Left lung (tissue), 10 donors: ENCODE measurements around the gene DDX49. TPM values are rescaled to one million over a fixed set of nuclear protein-coding genes. Genes with fewer than 3 reads are reported as not detected.

Experiments
- ATAC-seq: fragments of 200-7000 bp; cut with Tn5 transposase; one replicate; pipeline ENCODE4 v1.9.1; 2020; ENCODE audit warnings: moderate library complexity
- DNase-seq, 4 donors: peaks; one replicate each; pipeline ENCODE4 v3.0.0-alpha.2; 2013 to 2020
- H3K27ac ChIP-seq, 2 donors: fragments of 200-600 bp; sonication (generic) in 1 of 2; one replicate each; pipeline versions ENCODE4 v1.5.0 to v1.8.0; 2020 to 2021
- H3K27me3 ChIP-seq, 2 donors: fragments of 200-600 bp; sonication (generic) in 1 of 2; one replicate each; pipeline versions ENCODE4 v1.5.0 to v1.8.0; 2020 to 2021
- H3K36me3 ChIP-seq, 2 donors: fragments of 200-600 bp; sonication (generic) in 1 of 2; one replicate each; pipeline versions ENCODE4 v1.5.0 to v1.8.0; 2020 to 2021
- H3K4me1 ChIP-seq, 2 donors: fragments of 200-600 bp; one replicate each; pipeline ENCODE4 v1.8.0; 2021
- H3K4me3 ChIP-seq, 2 donors: fragments of 200-600 bp; sonication (generic) in 1 of 2; one replicate each; pipeline versions ENCODE4 v1.5.0 to v1.8.0; 2020 to 2021; ENCODE audit warnings: mild to moderate bottlenecking in 1 of 2
- H3K9me3 ChIP-seq, 2 donors: fragments of 200-600 bp; sonication (generic) in 1 of 2; one replicate each; pipeline versions ENCODE4 v1.5.0 to v1.8.0; 2020 to 2021
- intact Hi-C, 2 donors: fragments of 100-400 bp; cut with DNase I; formaldehyde crosslinking; loops; one replicate each; pipeline versions ENCODE4 v1.11.2 to v1.14.2; 2022
- polyA plus RNA-seq, 6 donors: library from polyadenylated mRNA; unstranded; fragments of 120-200 nt; gene quantifications; one replicate each; pipeline ENCODE4 v1.2.1, GENCODE V29; 2013; ENCODE audit not compliant: insufficient read length in 6 of 6
- total RNA-seq, 2 donors: library from RNA; stranded (reverse); fragmentation: NEBNext Ultra II Directional; extraction: Animal tissue kit (Norgen Biotek cat#: 25700); gene quantifications; one replicate each; pipeline ENCODE4 v1.2.1, GENCODE V29; 2021
- TF ChIP-seq, protein P1 (sequence below), 2 donors: fragments of 200-600 bp; sonication (generic) in 1 of 2; IDR thresholded peaks; one replicate each; pipeline versions ENCODE4 v1.5.0 to v1.8.0; 2021; ENCODE audit warnings: antibody characterized with exemption in 2 of 2
- donor health status: DM: no; HTN: yes; CAD: no.
- donor health status: DM: no; HTN: no; CAD: no.

The DDX49 gene
- total and polyA plus RNA-seq, 8 donors, result 33.5 to 51.8 (median 42.4) TPM

DNA sequence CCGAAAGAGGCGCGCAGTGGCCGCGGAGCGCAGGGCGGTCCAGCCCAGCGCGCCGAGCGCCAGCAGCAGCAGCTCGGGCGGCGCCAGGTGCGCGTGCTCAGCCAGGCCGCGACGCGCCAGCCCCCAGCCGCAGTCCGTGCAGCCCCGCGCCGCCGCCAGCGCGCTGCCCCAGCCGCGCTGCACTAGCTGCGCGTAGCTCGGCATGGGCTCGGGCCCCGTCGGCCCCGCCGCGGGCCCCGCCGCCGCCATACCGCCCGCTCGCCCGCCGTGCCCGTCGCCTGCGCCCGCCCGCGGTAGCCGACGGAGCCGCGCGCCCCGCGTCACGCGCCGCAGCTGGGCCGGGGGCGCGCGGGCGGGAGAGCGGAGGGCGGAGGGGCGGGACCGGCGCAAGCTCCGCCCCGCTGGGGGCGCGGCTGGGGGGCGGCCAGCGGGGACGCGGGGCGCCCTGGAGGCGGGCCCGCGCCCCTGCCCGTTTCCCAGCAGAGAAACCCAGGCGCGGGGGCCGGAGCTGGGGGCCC is 23.6 kb upstream of the DDX49 start, which contains the start of gene CERS1:
Gene CERS1 (minus strand): TSS at position 335 of the 518 bp plus-strand sequence. CDS start 86 bp downstream, at position 249.
- H3K4me3 ChIP-seq, result peak within 1 kb of the TSS; percentile 12 to 28
- ATAC-seq, result no peak
- peaks cover 0 to 16% of the 10 kb centered on the region in 2 donors for H3K4me1 ChIP-seq
- H3K27ac ChIP-seq, result no peak within 1 kb of the TSS
- H3K9me3 ChIP-seq, result no peaks in the 10 kb centered on the region
- H3K36me3 ChIP-seq, result peaks cover 0 to 25% of the 10 kb centered on the region in 2 donors
- TF ChIP-seq, protein P1, sequence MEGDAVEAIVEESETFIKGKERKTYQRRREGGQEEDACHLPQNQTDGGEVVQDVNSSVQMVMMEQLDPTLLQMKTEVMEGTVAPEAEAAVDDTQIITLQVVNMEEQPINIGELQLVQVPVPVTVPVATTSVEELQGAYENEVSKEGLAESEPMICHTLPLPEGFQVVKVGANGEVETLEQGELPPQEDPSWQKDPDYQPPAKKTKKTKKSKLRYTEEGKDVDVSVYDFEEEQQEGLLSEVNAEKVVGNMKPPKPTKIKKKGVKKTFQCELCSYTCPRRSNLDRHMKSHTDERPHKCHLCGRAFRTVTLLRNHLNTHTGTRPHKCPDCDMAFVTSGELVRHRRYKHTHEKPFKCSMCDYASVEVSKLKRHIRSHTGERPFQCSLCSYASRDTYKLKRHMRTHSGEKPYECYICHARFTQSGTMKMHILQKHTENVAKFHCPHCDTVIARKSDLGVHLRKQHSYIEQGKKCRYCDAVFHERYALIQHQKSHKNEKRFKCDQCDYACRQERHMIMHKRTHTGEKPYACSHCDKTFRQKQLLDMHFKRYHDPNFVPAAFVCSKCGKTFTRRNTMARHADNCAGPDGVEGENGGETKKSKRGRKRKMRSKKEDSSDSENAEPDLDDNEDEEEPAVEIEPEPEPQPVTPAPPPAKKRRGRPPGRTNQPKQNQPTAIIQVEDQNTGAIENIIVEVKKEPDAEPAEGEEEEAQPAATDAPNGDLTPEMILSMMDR (IDR thresholded peaks at IDR 0.05), result no peak
- intact Hi-C loops, result no loop called here
- H3K27me3 ChIP-seq, result peaks cover 15 to 49% of the 10 kb centered on the region in 2 donors
- no peak for DNase-seq

DNA sequence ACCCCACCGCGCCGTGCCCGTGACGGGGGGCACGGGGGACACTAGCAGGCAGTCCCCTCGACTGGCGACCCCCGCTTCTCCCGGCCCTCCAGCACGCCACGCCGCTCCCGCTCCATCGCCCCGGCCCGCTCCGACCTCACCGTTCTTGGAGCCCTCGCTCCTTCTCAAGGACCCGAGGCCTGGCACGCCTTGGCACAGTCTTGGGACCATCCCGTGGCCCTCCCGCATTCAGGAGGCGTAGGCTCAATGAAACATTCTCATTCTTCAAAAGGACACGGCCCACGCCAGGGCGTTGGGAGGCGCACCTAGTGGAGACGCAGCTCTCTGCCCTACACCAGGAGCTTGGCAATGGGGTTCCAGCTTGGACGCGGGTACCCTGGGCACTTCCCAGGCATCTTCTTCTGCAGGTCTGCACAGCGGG is 23.1 kb upstream of the DDX49 start:
- TF ChIP-seq, protein P1 (IDR thresholded peaks at IDR 0.05), result no peak
- H3K36me3 ChIP-seq, result peaks cover 0 to 30% of the 10 kb centered on the region in 2 donors
- H3K27me3 ChIP-seq, result peaks cover 15 to 49% of the 10 kb centered on the region in 2 donors
- intact Hi-C loops, result no loop called here
- DNase-seq (peak in 1 of 4 donors; percentile 81), ATAC-seq (no peak)
- no peak overlapping the region for H3K4me3 ChIP-seq
- peaks cover 0 to 16% of the 10 kb centered on the region in 2 donors for H3K4me1 ChIP-seq
- H3K9me3 ChIP-seq, result no peaks in the 10 kb centered on the region
- no peak overlapping the region for H3K27ac ChIP-seq

- H3K4me1 ChIP-seq, result peaks cover 0 to 16% of the 10 kb centered on the region in 2 donors
- no peaks in the 10 kb centered on the region for H3K9me3 ChIP-seq
- H3K27ac ChIP-seq, result no peak overlapping the region
- peaks cover 0 to 40% of the 10 kb centered on the region in 2 donors for H3K36me3 ChIP-seq
- ATAC-seq, result no peak
- H3K27me3 ChIP-seq, result peaks cover 15 to 49% of the 10 kb centered on the region in 2 donors
- no peak overlapping the region for H3K4me3 ChIP-seq
- DNase-seq, result no peak
- TF ChIP-seq, protein P1 (IDR thresholded peaks at IDR 0.05), result no peak
- intact Hi-C loops, result no loop called here
Measured at GRCh38 chr19:18897094-18898029, 22.2 kb upstream of the DDX49 start.

DNA sequence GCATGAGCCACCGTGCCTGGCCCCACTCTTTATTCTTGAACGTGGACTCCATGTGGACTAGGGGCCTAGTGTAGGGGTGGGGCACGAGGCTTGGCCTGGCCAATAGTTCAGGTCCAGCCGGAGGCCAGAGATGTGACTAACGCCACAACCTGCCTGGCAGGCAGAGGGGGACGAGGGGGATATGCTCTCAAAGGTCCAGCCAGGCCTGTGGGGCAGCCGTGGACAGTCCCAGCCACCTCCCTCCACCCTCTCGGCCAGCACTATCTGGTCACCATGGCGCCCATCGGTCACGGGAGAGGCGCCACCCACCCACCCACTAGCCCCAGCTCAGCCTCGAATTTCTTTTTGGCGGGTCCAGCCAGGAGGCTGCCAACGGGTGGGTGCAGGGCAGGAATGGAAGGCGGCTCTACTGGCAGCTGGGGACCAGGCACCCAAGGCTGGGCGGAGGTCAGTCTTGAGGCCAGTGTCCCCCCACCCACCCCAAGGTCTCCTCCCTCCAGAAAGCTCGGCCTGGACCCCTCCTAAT is 21.4 kb upstream of the DDX49 start:
- TF ChIP-seq, protein P1 (IDR thresholded peaks at IDR 0.05), result no peak
- Histone ChIP-seq H3K27me3 (peaks cover 15 to 41% of the 10 kb centered on the region in 2 donors), H3K4me3 (no peak overlapping the region), H3K9me3 (no peaks in the 10 kb centered on the region), H3K27ac (no peak overlapping the region), H3K36me3 (peaks cover 0 to 45% of the 10 kb centered on the region in 2 donors), H3K4me1 (peaks cover 0 to 16% of the 10 kb centered on the region in 2 donors)
- no peak for ATAC-seq
- DNase-seq, result peak in 1 of 4 donors; percentile 53
- intact Hi-C loops, result no loop called here
